ENCODE data around the gene MED26. TPM values are rescaled to one million over a fixed set of nuclear protein-coding genes. Genes with fewer than 3 reads are reported as not detected.
A peak's percentile ranks its signal among the peaks of the same experiment; 100 is the strongest.
"Not testable (repeated sequence)": the region's sequence is repeated elsewhere in the genome, so short reads cannot be mapped to it uniquely, and the experiment has no call there.

The MED26 gene
- polyA plus RNA-seq, 10 donors, result 4.5 to 6.8 (median 6.0) TPM

DNA sequence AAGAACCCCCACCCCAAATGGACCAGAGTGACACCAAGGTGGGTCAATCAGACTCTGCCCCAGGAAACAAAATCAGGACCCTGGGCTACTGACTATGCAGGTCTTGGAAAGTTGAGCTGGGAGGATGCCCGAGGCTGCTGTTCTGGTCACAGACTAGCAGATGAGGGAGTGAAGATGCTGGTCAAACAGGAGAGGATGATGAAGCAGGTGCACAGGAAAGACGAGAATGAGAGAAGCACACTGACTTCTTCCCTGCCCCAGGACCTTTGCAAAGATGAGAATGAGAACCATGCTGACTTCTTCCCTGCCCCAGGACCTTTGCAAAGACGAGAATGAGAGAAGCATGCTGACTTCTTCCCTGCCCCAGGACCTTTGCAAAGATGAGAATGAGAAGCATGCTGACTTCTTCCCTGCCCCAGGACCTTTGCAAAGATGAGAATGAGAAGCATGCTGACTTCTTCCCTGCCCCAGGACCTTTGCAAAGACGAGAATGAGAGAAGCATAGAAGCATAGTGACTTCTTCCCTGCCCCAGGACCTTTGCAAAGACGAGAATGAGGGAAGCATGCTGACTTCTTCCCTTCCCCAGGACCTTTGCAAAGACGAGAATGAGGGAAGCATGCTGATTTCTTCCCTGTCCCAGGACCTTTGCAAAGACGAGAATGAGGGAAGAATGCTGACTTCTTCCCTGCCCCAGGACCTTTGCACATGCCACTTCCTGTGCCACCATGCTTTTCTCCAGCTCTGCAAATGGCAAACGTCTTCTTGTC, 23.6 kb upstream of the MED26 start:
- DNase-seq, result not testable (repeated sequence)

DNA sequence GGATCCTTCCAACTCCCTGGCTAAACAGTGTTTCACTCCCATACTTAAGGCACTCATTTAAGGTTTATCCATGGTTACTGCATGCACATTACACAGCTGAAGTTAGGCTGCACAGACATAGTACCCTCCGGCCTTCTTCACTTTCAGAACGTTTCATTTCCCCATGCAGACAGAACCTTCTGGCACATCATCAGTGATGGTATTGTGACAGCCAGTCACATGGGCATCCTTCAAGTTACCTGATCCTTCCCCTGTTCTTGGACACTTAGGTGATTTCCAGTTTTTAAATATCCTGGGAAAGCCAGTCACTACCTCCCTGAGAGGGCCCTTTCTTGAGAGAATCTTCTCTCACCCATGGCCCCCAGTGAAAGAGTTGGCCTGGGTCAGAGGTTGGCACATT, 22.8 kb upstream of the MED26 start:
- DNase-seq, result no peak

DNA sequence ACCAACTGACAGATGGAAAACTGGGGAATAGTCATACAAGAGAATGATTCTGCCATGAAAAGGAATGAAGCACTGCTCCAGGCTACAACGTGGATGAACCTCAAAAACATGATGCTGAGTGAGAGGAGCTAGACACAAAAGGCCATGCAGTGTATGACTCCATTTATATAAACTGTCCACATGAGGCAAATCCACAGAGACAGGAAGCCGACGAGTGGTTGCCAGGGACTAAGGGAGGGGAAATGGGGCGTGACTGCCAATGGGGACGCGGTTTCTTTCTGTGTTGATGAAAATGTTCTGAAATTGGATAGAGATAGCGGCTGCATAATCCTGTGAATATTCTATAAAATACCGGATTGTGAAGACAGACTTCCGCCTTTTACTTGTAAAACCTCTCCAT, 21.7 kb upstream of the MED26 start:
- DNase-seq, result peak in 2 of 3 donors; percentile 24 to 26

DNA sequence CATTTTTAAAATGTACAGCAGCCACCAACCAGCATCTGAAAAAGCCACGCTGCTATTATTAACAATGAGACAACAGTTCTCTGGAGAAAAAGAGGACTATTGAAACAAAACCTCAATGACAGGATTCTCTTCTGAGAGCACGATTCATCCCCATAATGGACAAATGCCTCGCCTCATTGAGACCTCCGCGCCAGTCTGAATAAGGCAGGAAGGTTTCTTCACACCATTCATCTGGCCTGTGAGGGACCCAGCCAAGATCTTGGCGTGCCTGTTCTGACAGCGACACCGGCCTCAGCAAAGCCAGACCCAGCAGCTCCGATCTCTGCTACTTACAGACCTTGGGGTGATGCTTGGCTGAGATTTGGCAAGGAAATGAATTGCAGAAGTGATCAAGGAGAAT, 17.1 kb upstream of the MED26 start:
- DNase-seq, result no peak

DNA sequence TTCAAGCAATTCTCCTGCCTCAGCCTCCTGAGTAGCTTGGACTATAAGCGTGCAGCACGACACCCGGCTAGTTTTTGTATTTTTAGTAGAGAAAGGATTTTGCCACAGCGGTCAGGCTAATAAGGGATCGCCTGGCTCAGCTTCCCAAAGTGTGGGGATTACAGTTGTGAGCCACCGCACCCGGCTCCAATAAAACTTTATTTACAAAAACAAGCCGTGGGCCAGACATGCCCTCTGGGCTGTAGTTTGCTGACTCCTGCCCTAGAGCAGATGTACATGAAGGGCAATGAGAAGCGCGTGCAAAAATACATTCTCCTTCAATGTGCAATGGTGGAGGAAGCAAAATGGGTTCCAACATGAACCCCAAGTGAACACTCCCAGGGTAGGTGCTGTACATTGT, 13.7 kb upstream of the MED26 start:
- DNase-seq, result no peak

DNA sequence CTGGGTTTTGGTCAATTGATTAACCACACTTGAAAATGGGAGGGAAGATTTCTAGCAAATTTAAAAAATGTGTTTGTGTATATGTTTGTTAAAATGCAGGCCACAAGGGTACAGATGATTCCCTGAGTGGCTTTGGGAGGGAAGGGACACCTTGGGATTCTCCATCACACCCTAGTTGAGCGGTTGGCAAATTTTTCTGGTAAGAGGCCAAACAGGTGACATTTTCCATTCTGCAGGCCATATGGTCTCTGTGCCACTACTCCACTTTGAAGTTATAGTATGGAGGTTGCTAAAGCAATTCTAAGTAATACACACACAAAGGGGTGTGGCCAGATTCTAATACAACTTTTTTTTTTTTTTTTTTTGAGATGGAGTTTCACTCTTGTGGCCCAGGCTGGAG, 12.9 kb upstream of the MED26 start:
- no peak for DNase-seq

DNA sequence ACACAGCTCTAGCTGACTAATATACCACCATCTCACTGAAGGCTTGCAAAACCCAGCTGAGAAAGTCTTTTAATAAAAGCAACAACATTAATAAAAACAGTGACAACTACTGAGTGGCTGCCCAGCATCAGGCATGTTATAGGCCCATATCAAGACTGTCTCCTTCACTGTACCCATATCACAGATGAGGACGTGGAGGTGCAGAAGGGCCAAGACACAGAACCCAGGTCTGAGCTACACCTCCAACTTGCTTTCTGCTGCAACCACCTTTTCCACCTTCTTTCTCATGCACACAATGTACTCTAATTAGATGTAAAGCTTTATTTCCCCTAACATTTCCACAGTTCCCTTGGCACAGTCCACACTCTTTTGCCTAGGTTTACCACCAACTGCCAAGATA, 10.7 kb upstream of the MED26 start:
- no peak for DNase-seq

DNA sequence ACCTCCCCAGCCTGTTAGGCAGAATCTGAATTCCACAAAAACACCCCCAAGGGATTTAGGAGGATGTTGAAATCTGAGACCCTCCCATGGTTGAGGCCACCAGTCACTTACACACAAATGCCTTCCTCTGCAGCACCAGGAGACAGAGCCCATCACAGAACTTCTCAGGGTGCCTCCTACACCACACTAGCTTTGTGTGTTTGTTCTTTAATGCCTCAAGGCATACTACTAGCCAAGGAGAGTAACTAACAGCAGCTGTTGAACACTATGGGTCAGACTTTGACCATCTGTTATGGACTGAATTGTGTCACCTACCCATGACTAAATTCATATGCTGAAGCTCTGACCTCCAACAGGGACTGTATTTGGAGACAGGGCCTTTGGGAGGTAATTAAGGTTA, 9.5 kb upstream of the MED26 start:
- no peak for DNase-seq

DNA sequence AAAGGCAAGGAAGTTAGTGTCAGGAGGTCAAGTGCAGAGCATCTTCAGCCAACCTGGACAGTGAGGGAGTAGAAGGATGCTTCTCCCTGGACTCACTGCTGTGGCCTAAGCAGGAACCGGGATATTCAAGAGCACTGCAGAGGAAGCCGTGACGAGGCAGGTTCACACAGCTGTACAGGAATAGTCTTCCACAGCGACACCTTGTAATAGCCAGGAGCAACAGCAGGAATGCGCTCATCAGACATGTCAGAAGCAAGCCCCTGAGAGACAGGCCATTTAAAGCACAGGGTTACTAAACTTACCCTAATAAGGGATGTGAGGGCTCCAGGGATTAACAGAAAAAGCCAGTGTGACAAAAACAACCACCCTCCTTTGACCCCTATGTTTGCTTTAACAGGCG, 3.5 kb upstream of the MED26 start:
- DNase-seq, result no peak

DNA sequence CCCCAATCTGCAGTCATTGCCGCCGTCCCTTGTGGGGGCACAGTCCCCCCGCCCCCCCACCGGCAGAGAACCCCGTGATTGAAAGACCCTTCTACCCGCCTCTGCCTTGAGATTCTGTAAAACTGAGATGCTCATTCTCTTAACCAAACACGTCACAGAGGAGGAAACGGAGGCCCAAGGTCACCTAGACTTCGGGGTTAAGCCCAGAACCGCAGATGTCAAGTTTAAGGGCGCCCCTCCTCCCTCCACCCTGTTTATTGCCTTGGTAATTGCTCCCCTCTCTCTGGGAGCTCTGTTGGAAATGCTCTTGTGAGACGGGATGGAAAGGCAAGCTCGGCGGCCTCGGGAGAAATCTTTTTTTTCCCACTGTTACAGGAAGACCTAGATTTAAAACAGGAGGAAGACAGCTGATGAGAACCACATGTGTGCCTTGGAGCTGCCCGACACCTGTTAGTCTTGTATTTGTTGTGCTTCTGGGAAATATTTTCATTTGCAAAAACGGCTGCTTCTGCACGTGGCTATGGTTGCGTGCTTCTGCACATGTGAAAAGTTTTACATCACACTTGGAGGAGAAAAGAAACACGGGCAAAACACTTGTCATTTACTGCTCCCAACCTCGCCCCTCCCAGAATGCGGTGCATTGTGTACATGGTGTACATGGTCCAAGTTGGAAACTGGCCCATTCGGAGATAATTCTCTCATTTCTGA, 1.1 kb upstream of the MED26 start:
- peak; percentile 78 to 93 (median 81) for DNase-seq

DNA sequence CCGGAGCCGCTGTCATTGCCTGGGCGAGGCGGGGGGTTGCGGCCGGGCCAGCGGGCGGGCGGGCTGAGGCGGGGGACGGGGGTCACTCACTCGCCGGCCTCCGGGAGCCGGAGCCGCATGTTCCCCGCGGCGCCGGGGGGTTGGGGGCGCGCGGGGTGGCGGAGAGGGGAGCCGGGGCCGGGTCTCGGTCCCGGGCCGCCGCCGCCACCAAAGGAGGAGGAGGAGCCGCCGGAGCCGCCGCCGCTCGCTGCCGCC, 149 bp downstream of the MED26 start:
- no peak for DNase-seq

DNA sequence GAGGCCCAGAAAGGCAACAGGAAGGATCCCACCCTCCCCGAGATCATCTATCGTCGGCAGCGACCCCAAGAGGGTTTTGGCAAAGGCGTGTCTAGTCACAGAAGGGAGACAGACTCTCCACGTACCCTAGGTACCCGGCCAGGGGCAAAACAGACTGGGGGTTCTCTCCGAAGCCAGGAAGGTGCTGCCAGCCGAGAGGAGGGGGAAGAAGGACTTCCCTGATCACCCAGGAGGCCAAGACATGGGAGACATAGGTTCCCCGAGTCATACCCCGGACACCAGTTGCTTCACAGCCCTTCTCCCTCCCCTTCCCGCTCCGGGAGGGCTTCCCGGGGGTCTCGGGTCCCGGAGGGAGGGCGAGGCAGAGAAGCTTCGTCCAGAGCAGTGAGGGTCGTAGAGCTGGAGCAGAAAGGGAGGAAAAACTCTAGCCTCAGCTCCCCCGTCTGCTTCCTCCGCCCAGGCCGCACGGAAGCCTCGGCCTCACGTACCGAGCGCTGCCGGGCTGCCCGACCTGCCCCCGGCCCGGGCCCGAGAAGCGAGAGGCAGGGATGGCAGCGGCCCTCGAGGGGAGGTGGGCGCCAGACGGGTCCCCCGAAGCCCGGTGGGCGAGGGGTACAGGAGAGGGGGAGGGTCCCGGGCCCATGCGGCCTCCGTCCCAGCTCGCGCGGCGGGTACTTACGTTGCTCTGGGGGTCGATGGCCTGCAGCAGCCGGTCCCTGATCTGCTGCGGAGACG, 644 bp downstream of the MED26 start:
- DNase-seq, result peak in 1 of 3 donors; percentile 42

DNA sequence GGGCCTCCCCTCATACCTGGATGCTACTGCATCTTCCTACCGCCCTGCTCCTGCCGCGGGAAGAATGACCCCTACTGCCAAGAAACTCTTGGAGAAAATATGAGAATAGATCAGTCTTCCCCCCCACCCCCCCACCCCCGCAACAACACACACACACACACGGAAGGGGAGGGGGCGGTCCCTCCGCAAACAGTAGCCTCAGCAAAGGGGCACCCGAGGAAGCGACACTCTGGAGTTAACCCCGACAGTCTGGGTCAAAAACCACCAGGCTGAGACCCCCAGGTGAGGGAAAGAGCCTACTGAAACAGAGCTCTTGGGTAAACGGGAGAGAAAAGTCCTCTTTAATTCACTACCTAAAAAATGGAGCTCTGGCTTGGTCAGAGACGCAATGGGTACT, 1.2 kb downstream of the MED26 start:
- no peak for DNase-seq

DNA sequence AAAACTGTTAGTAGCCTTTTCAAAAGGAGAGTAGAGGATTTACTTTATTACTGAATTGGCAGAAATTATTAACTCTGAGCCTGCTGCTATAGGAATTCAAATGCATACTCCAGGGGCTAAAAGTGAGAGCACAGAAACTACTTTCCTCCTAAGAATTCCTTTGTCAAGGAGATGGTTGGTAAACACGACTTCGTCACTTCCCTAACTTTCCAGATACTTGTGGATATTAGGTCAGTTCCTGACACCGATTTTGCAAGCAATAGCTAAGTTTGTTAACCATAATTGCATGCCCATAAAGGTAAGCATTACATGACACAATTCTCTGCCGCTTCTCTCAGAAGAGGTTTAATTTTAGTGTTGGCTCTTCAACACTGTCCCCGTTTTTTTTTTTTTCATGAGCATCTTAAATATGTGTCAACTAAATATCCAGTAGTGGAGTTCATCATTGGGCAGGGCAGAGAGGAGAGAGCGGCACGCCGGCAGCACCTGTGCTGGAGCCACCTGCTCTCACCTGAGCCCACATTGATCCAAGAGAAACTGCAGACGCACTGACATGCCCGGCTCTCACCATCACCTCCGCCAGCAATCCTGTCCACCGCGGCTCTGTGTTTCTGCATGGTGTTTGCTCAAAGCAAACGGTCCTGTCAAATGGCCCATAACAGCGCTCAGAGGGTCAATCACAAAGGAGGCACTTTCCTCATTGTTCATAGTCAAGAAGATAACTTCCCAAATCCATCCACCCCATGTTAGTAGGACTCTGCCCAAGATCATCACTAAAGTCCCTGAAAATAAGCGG, 2.6 kb downstream of the MED26 start:
- no peak for DNase-seq

DNA sequence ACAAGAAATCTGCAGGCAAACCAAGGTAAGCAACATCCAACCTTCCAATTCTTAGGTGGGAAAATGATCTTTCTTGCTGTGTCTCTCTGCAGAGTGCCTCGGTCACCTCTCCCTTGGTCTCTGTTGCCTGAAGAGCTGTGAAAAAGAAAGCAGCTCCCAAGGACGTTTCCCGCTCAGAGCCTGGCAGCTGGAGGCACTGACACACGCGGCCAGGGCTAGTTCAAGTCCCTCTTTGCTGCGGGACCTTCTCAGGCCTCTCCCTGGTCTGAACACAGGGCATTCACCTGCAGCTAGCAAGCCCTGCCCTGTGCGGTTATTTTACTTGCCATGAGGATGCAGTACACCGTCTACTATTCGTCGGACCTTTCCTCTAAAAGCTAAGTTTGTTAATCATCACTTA, 3.8 kb downstream of the MED26 start:
- no peak for DNase-seq

DNA sequence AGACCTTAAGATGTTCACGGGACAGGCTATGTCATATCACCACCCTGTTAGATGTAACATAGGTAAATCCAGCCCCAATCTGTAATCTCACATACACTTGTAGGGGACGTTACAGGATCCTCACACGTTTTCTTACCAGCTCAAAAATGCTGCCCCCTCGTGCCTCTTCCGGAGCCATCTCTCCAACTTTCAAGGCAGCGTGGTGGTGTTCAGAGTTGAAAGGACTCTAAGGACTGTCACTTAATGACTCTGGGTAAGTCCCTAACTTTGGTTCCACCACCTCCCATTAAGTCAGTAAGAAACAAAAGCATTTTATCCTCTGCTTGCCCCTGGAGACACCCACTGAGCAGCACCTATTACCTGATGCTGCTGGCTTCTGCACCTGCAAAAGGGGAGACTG, 4.4 kb downstream of the MED26 start:
- DNase-seq, result no peak

DNA sequence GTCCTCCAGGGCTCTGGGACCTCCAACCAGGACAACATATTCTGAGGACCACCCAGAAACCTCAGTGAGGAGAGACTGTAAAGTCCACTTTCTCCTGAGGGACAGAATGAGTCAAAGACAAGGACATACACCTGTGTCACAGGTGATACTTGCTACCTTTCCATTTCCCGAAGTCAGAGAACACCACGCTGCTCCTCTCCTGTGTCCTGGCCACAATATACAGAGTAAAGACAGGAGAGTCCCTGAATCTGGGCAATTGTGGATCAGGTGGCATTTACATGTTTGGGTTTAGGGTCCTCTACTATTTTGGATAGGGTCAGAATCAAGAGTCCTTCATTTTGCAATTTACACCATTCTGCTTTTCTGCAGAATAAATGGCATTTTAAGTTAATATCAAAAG, 4.9 kb downstream of the MED26 start:
- no peak for DNase-seq

DNA sequence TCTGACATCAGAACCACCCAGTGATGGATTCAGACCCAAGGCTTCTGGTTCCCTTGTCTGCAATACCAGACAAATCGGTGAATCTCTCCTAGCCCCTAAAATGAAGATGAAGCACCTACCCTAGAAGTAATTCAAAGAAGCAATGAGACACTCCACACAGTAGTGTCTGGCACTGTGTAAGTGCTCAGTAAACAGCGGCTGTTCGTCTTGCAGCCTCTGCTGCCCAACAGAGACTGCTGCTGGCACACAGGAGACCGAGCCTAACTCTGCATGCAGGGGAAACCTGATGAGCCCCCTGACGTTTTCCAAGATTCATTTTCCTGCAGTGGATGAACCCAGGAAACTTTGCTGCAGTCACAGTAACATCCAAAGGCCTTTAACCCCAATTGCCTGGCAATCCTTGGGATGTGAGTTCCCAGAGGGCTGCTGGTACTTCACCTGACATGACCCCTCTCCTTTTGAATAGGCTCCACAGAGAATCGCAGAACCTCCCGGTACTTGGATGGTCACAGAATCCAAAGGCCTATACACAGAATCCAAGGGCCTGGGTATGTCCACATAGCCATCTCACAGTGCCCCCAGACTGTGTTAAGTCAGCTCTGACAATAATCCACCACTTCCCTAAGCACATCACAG, 6.7 kb downstream of the MED26 start:
- DNase-seq, result no peak

DNA sequence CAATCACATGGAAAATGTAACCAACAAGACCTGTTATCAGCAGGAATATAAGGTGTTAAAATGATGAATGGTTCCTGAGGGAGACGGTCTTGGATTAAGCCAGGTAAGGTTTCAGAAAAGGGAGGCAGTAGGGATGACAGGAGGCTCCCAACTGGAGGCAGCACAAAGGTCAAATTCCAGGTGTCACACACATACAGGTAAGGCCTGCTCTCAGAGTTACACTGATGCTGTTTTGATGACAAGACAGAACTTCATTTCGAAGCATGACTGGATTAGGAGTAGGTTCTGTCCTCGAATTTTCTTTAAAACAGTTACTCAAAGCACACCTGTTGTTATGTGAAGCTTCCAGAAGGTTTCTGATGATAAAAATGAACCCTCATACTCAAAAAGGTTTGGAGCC, 7.4 kb downstream of the MED26 start:
- DNase-seq, result no peak

DNA sequence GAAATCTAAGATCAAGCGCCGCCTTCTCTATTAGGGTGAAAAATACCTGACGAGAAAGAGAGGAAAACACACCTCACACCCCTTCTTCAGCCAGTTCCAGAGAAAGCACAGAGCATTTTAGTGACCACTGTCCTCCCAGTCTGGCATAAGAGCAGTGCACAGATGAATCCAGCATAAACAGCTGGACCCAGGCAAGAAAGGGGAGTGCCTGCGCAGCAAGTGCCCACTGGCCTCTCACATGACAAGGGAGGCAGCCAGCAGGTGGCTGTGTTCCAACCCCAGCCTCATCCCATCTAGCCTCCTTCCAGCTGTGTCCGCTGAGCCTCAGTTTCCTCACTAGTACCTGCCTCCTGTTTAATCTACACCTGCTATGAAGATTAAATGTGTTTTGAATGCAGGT, 8.0 kb downstream of the MED26 start:
- peak in 2 of 3 donors; percentile 26 to 28 for DNase-seq

DNA sequence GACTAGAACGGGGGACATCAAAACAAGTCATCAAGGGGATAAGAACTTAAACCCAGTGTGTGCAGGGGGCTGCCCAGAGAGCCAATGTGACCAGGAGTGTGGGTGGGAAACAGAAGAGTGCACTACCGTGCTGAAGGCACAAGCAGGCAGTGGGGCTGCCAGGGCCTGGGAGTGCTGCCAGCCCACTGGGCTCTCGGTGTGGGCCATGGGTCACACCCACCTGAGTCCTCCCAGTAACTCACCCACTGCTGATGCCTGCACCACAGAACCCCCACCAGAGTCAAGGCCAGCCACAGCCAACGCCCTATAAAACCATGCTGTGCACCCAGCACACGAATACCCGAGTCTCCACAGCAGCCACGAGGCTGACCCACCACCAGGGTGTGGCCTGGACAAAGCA, 8.5 kb downstream of the MED26 start:
- DNase-seq, result no peak

DNA sequence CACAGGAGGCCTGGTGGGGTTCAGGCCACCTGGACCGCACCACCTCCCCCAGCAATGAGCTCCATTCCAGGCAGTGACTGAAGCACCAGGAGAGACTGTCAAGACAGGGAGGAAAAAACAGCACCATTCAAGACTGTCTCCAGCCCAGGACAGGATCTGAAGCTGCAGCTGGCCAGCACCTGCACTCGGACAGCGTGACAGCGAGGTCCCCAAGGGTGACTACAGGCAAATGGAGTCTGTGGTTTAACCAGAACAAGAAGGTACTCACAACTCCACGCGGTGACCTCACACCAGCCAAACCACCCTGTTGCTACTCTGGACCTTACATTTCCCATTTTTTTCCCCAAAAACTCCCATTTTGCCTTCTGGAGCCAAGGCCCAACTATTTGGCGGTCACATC, 9.8 kb downstream of the MED26 start:
- no peak for DNase-seq
